ENCODE data around the gene GPC1.

Gene GPC1

GRCh38 chr2:240513549-240514287 lies 78.3 kb downstream of the GPC1 start:
- peak; percentile 71 to 77 for DNase-seq (ENCODE audit: low read depth in 2 of 2)

- no peak for DNase-seq (ENCODE audit: low read depth in 2 of 2)
Observed at GRCh38 chr2:240514631-240515030, 79.2 kb downstream of the GPC1 start.

GRCh38 chr2:240517342-240517741 lies 81.9 kb downstream of the GPC1 start:
- no peak for DNase-seq (ENCODE audit: low read depth in 2 of 2)
